SK-N-SH (cell line): ENCODE measurements around the gene TRAK1. TPM values are rescaled to one million over a fixed set of nuclear protein-coding genes. Genes with fewer than 3 reads are reported as not detected.

ENCODE experiments used
- CTCF ChIA-PET: fragments of 300-600, 350-600 bp; formaldehyde crosslinking; extraction: SDS; loops from one replicate; lab custom pipeline; 2021; lab: Yijun Ruan, JAX
- POLR2A ChIA-PET: fragments of 350-600 bp; sonication (Branson Sonifier 250); formaldehyde crosslinking; extraction: SDS; loops from one replicate; lab custom pipeline; 2020; ENCODE audit warnings: antibody characterized with exemption, inconsistent platforms; lab: Yijun Ruan, JAX
- DNase-seq: peaks from one replicate; pipeline ENCODE4 v3.0.0; 2012
- H2AFZ ChIP-seq: fragments of 200-600 bp; sonication (generic); 2 replicates; pipeline ENCODE4 v1.8.1; 2016; ENCODE audit warnings: antibody characterized with exemption, mild to moderate bottlenecking, low read depth
- H3F3A ChIP-seq: fragments of 200-600 bp; sonication (generic); replicated peaks from 2 replicates; pipeline ENCODE3; 2016; ENCODE audit warnings: antibody characterized with exemption, mild to moderate bottlenecking; ENCODE audit not compliant: insufficient read depth
- H3K27ac ChIP-seq, 2 experiments: fragments of 200-500 bp in 1 of 2; fragments of 200-600 bp in 1 of 2; sonication (Bioruptor generic) in 1 of 2; sonication (generic), shearing (Covaris generic) in 1 of 2; 2 replicates each; pipeline versions ENCODE4 v1.5.1 to v1.6.1; 2014 to 2016; ENCODE audit warnings: low read depth in 2 of 2, inconsistent platforms in 1 of 2, low read length in 1 of 2, mild to moderate bottlenecking in 1 of 2, mixed read lengths in 1 of 2
- H3K27me3 ChIP-seq: fragments of 200-600 bp; sonication (generic), shearing (Covaris generic); 2 replicates; pipeline ENCODE4 v1.6.1; 2016; ENCODE audit warnings: mixed run types; ENCODE audit not compliant: insufficient read depth
- H3K36me3 ChIP-seq, 2 experiments: fragments of 200-500 bp in 1 of 2; fragments of 200-600 bp in 1 of 2; sonication (Bioruptor generic) in 1 of 2; sonication (generic) in 1 of 2; replicated peaks in 1 of 2; 2 replicates each; pipeline versions ENCODE3 to v1.5.1; 2014 to 2016; ENCODE audit warnings: low read length in 1 of 2, mild to moderate bottlenecking in 1 of 2; ENCODE audit not compliant: insufficient read depth in 2 of 2, control insufficient read depth in 1 of 2
- H3K4me1 ChIP-seq, 2 experiments: fragments of 200-500 bp in 1 of 2; fragments of 200-600 bp in 1 of 2; sonication (Bioruptor generic) in 1 of 2; sonication (generic), shearing (Covaris generic) in 1 of 2; 2 replicates each; pipeline versions ENCODE4 v1.5.1 to v1.6.1; 2014 to 2016; ENCODE audit warnings: low read depth in 1 of 2, low read length in 1 of 2, mixed run types in 1 of 2; ENCODE audit not compliant: insufficient read depth in 2 of 2, control insufficient read depth in 1 of 2
- H3K4me2 ChIP-seq: fragments of 200-600 bp; sonication (generic), shearing (Covaris generic); 2 replicates; pipeline ENCODE4 v1.6.1; 2017; ENCODE audit warnings: mixed run types
- H3K4me3 ChIP-seq, 2 experiments: fragments of 200-500 bp in 1 of 2; fragments of 200-600 bp in 1 of 2; sonication (Bioruptor generic) in 1 of 2; sonication (generic), shearing (Covaris generic) in 1 of 2; 2 replicates each; pipeline versions ENCODE4 v1.5.1 to v1.8.1; 2014 to 2016; ENCODE audit warnings: low read depth in 2 of 2, inconsistent platforms in 1 of 2, low read length in 1 of 2, mild to moderate bottlenecking in 1 of 2, mixed read lengths in 1 of 2, moderate library complexity in 1 of 2
- H3K79me2 ChIP-seq: fragments of 200-600 bp; sonication (generic); 2 replicates; pipeline ENCODE4 v1.8.1; 2017; ENCODE audit warnings: mild to moderate bottlenecking; ENCODE audit not compliant: insufficient read depth
- H3K9ac ChIP-seq: fragments of 200-600 bp; sonication (generic); 2 replicates; pipeline ENCODE4 v1.6.1; 2017; ENCODE audit warnings: mixed run types
- H3K9me2 ChIP-seq: fragments of 200-600 bp; sonication (generic); 2 replicates; pipeline ENCODE4 v1.6.1; 2017; ENCODE audit warnings: mixed run types
- H3K9me3 ChIP-seq: fragments of 200-600 bp; sonication (generic); 2 replicates; pipeline ENCODE4 v1.6.1; 2017; ENCODE audit warnings: mixed run types, mild to moderate bottlenecking, moderate library complexity
- H4K20me1 ChIP-seq: fragments of 200-600 bp; sonication (generic); 2 replicates; pipeline ENCODE4 v1.6.1; 2017; ENCODE audit warnings: mild to moderate bottlenecking, mixed run types; ENCODE audit not compliant: insufficient read depth
- CHD2 ChIP-seq: fragments of 150-350 bp; IDR thresholded peaks from 2 replicates; pipeline ENCODE4 v1.6.1; 2018; ENCODE audit warnings: low read length; ENCODE audit not compliant: partially characterized antibody
- GABPA ChIP-seq: IDR thresholded peaks from 2 replicates; pipeline ENCODE4 v1.4.0; 2012; ENCODE audit warnings: low read depth, mild to moderate bottlenecking
- GATA2 ChIP-seq: sonication (generic); formaldehyde crosslinking; IDR thresholded peaks from 2 replicates; pipeline ENCODE4 v1.5.0; 2020; ENCODE audit warnings: mild to moderate bottlenecking, missing genetic modification reagents
- JUND ChIP-seq: IDR thresholded peaks from 2 replicates; pipeline ENCODE4 v1.4.0; 2012
- MEF2A ChIP-seq: IDR thresholded peaks from 2 replicates; pipeline ENCODE4 v1.4.0; 2012; ENCODE audit warnings: low read depth, borderline replicate concordance
- MXI1 ChIP-seq: IDR thresholded peaks from 2 replicates; pipeline ENCODE4 v1.6.1; 2012; ENCODE audit warnings: mild to moderate bottlenecking, low read depth, low read length, improper control_type of control experiment
- NFIC ChIP-seq: IDR thresholded peaks from 2 replicates; pipeline ENCODE4 v1.4.0; 2012; ENCODE audit warnings: borderline replicate concordance
- RAD21 ChIP-seq: IDR thresholded peaks from 2 replicates; pipeline ENCODE4 v1.6.1; 2012; ENCODE audit warnings: mild to moderate bottlenecking, low read length
- RXRA ChIP-seq: IDR thresholded peaks from 2 replicates; pipeline ENCODE4 v1.4.0; 2012; ENCODE audit warnings: low read depth, mild to moderate bottlenecking, borderline replicate concordance
- SIN3A ChIP-seq: IDR thresholded peaks from 2 replicates; pipeline ENCODE4 v1.6.1; 2012; ENCODE audit warnings: low read depth, mild to moderate bottlenecking, low read length, moderate library complexity, borderline replicate concordance
- TCF12 ChIP-seq: IDR thresholded peaks from 2 replicates; pipeline ENCODE4 v1.4.0; 2012
- polyA plus RNA-seq, 3 experiments: library from polyadenylated mRNA; depleted of rRNA; stranded (reverse); fragments of >200 nt; gene quantifications; 2 replicates each; pipeline ENCODE4 v1.2.3, GENCODE V29; 2012
- TF ChIP-seq, protein P1 (sequence below): IDR thresholded peaks from 2 replicates; pipeline ENCODE4 v1.4.0; 2012; ENCODE audit warnings: low read depth, borderline replicate concordance
- TF ChIP-seq, protein P2 (sequence below): IDR thresholded peaks from 2 replicates; pipeline ENCODE4 v1.6.1; 2012; ENCODE audit warnings: mild to moderate bottlenecking, low read depth, low read length, moderate library complexity
- TF ChIP-seq, protein P3 (sequence below): IDR thresholded peaks from 2 replicates; pipeline ENCODE4 v1.4.0; 2012; ENCODE audit warnings: low read depth, borderline replicate concordance
- TF ChIP-seq, protein P4 (sequence below): fragments of 150-350 bp; IDR thresholded peaks from 2 replicates; pipeline ENCODE4 v1.6.1; 2016; ENCODE audit warnings: mild to moderate bottlenecking, low read depth, low read length
- TF ChIP-seq, protein P5 (sequence below): IDR thresholded peaks from 2 replicates; pipeline ENCODE4 v1.4.0; 2012; ENCODE audit warnings: low read depth

Gene TRAK1
- polyA plus RNA-seq, 1 of the 3 experiments (the other 2 are of a cell fraction): 12.5 TPM

DNA sequence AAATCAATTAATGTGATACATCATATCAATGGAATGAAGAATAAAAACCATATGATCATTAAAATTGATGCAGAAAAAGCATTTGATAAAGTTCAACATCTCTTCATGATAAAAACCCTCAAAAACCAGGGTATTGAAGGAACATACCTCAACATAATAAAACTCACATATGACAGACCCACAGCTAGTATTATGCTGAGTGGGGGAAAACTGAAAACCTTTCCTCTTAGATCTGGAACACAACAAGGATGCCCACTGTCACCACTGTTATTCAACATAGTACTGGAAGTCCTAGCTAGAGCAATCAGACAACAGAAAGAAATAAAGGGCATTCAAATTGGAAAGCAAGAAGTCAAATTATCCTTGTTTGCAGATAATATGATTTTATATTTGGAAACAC, 144.4 kb downstream of the TRAK1 start:
- H4K20me1 ChIP-seq: no peaks in the 10 kb centered on the region
- no peaks in the 10 kb centered on the region for H3K9me3 ChIP-seq
- DNase-seq: no peak
- no peaks in the 10 kb centered on the region for H3K4me1 ChIP-seq
- no peaks in the 10 kb centered on the region for H3K27me3 ChIP-seq
- no peaks in the 10 kb centered on the region for H3K36me3 ChIP-seq
- TF ChIP-seq, protein P1, sequence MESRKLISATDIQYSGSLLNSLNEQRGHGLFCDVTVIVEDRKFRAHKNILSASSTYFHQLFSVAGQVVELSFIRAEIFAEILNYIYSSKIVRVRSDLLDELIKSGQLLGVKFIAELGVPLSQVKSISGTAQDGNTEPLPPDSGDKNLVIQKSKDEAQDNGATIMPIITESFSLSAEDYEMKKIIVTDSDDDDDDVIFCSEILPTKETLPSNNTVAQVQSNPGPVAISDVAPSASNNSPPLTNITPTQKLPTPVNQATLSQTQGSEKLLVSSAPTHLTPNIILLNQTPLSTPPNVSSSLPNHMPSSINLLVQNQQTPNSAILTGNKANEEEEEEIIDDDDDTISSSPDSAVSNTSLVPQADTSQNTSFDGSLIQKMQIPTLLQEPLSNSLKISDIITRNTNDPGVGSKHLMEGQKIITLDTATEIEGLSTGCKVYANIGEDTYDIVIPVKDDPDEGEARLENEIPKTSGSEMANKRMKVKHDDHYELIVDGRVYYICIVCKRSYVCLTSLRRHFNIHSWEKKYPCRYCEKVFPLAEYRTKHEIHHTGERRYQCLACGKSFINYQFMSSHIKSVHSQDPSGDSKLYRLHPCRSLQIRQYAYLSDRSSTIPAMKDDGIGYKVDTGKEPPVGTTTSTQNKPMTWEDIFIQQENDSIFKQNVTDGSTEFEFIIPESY: no peak
- TF ChIP-seq MXI1: no peak
- no peak for TF ChIP-seq GATA2 (CRISPR knock-in tag)
- TF ChIP-seq MEF2A: no peak
- TF ChIP-seq RXRA: no peak
- TF ChIP-seq, protein P2, sequence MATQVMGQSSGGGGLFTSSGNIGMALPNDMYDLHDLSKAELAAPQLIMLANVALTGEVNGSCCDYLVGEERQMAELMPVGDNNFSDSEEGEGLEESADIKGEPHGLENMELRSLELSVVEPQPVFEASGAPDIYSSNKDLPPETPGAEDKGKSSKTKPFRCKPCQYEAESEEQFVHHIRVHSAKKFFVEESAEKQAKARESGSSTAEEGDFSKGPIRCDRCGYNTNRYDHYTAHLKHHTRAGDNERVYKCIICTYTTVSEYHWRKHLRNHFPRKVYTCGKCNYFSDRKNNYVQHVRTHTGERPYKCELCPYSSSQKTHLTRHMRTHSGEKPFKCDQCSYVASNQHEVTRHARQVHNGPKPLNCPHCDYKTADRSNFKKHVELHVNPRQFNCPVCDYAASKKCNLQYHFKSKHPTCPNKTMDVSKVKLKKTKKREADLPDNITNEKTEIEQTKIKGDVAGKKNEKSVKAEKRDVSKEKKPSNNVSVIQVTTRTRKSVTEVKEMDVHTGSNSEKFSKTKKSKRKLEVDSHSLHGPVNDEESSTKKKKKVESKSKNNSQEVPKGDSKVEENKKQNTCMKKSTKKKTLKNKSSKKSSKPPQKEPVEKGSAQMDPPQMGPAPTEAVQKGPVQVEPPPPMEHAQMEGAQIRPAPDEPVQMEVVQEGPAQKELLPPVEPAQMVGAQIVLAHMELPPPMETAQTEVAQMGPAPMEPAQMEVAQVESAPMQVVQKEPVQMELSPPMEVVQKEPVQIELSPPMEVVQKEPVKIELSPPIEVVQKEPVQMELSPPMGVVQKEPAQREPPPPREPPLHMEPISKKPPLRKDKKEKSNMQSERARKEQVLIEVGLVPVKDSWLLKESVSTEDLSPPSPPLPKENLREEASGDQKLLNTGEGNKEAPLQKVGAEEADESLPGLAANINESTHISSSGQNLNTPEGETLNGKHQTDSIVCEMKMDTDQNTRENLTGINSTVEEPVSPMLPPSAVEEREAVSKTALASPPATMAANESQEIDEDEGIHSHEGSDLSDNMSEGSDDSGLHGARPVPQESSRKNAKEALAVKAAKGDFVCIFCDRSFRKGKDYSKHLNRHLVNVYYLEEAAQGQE: no peak
- TF ChIP-seq CHD2: no peak
- TF ChIP-seq, protein P3, sequence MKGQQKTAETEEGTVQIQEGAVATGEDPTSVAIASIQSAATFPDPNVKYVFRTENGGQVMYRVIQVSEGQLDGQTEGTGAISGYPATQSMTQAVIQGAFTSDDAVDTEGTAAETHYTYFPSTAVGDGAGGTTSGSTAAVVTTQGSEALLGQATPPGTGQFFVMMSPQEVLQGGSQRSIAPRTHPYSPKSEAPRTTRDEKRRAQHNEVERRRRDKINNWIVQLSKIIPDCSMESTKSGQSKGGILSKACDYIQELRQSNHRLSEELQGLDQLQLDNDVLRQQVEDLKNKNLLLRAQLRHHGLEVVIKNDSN: no peak
- no peak for TF ChIP-seq TCF12
- no peak for TF ChIP-seq GABPA
- no peak for TF ChIP-seq SIN3A
- TF ChIP-seq RAD21: no peak
- TF ChIP-seq, protein P4, sequence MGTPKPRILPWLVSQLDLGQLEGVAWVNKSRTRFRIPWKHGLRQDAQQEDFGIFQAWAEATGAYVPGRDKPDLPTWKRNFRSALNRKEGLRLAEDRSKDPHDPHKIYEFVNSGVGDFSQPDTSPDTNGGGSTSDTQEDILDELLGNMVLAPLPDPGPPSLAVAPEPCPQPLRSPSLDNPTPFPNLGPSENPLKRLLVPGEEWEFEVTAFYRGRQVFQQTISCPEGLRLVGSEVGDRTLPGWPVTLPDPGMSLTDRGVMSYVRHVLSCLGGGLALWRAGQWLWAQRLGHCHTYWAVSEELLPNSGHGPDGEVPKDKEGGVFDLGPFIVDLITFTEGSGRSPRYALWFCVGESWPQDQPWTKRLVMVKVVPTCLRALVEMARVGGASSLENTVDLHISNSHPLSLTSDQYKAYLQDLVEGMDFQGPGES: no peak
- TF ChIP-seq, protein P5, sequence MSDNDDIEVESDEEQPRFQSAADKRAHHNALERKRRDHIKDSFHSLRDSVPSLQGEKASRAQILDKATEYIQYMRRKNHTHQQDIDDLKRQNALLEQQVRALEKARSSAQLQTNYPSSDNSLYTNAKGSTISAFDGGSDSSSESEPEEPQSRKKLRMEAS: no peak
- no peak for TF ChIP-seq NFIC
- no peak for TF ChIP-seq JUND
- TF ChIP-seq, all 33 proteins: peak for 0
- Histone ChIP-seq H3K9ac (no peak overlapping the region), H3K4me2 (no peak overlapping the region), H3K4me3 (no peak overlapping the region), H3F3A (no peaks in the 10 kb centered on the region), H3K79me2 (no peaks in the 10 kb centered on the region), H3K9me2 (no peaks in the 10 kb centered on the region), H3K27ac (no peak overlapping the region), H2AFZ (no peak overlapping the region)
- CTCF ChIA-PET: interaction anchor here (1.1 to 4.7 kb wide), 2 partner anchors 11 to 44 kb away, joined by 3 to 20 read pairs; no protein-coding TSS in a partner anchor
- POLR2A ChIA-PET: no interaction called here
